Neuron (in vitro differentiated cells): ENCODE results near the gene ZNF620.

ENCODE experiments used
- H2AFZ ChIP-seq: one replicate; pipeline ENCODE4 v1.6.1; 2013; ENCODE audit warnings: low read depth, mild to moderate bottlenecking, inconsistent platforms, low read length, moderate library complexity
- H3K27me3 ChIP-seq: one replicate; pipeline ENCODE4 v1.6.1; 2013; ENCODE audit warnings: low read length; ENCODE audit not compliant: insufficient read depth
- H3K36me3 ChIP-seq: one replicate; pipeline ENCODE4 v1.6.1; 2013; ENCODE audit warnings: low read length; ENCODE audit not compliant: insufficient read depth
- H3K4me1 ChIP-seq: one replicate; pipeline ENCODE4 v1.6.1; 2013; ENCODE audit warnings: low read length; ENCODE audit not compliant: insufficient read depth
- H3K4me3 ChIP-seq: 2 replicates; pipeline ENCODE4 v1.5.1; 2013; ENCODE audit warnings: mild to moderate bottlenecking, low read length, moderate library complexity
- H3K9me3 ChIP-seq: one replicate; pipeline ENCODE4 v1.6.1; 2013; ENCODE audit warnings: low read length

ZNF620 gene

DNA sequence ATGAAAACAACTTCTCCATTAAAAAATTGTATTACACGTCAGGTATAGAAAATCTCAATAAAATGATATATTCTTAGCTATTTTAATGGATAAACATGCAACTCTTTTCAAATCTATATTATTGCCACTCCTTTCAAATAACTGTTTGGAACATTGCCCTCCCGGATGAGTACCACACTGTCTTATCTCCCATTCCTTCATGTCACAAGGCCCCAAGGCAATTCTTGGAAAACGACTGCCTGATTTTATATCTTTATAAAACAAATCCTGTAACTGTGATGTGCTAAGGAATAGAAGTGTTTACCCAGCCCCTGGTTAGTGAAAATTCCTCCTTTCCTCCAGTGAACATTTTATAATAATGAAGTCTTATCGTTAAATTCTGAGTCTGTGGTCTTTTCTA lies 35.1 kb upstream of the ZNF620 start:
- H3K36me3 ChIP-seq = peaks cover 3% of the 10 kb centered on the region
- no peak overlapping the region for H3K4me3 ChIP-seq
- H3K4me1 ChIP-seq = no peaks in the 10 kb centered on the region
- no peaks in the 10 kb centered on the region for H3K9me3 ChIP-seq
- no peaks in the 10 kb centered on the region for H3K27me3 ChIP-seq
- no peak overlapping the region for H2AFZ ChIP-seq

DNA sequence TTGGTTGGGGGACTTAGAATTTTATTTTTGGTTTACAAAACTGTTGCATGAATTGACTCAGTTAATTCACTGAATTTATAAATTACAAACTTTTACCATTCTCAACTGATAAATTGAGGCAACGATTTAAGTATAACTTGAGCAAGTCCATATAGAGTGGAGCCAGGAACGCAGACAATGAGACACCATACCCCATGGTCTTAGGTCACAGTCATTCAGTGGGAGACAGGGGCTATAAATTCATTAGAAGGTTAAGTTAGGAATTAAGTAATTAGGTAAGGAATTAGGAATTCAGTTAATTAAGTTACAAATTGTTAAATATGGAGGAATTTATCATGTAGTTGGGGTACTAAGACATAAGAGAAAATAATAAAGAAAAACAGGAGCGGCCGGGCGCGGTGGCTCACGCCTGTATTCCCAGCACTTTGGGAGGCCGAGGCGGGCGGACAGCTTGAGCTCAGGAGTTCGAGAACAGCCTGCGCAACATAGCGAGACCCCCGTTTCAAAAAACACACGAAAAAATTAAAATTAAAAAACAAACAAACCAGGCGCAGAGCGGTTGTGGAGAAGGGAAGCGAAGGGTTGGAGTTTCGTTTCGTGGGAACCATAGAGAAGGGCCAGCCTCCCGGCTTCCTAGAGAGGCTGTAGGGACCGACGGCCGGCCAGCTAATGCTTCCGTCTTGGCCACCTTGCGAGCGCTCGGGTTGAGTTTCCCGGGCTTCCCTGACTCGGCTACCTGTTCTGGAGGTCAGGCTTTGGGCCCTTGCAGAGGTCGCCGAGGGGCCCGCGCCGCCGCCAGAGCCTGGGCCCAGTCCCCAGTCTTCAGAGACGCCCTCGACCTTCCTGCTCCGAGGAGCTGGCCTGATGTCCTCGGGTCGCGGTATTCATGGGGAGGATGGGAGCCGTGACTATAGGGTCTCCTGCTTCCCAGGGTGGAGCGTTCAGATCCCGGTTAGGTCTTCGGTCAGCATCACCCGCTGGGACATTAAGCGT lies 29.1 kb upstream of the ZNF620 start, which contains the start of gene ZNF619:
Gene ZNF619 (plus strand): TSS at position 645 of the 993 bp plus-strand sequence. CDS start 858 bp downstream, outside the sequence.
- peak within 1 kb of the TSS; percentile 38 for H3K4me3 ChIP-seq
- H3K9me3 ChIP-seq = no peaks in the 10 kb centered on the region
- H3K36me3 ChIP-seq = no peaks in the 10 kb centered on the region
- no peaks in the 10 kb centered on the region for H3K4me1 ChIP-seq
- H3K27me3 ChIP-seq = peaks cover 2% of the 10 kb centered on the region
- no peak within 1 kb of the TSS for H2AFZ ChIP-seq

DNA sequence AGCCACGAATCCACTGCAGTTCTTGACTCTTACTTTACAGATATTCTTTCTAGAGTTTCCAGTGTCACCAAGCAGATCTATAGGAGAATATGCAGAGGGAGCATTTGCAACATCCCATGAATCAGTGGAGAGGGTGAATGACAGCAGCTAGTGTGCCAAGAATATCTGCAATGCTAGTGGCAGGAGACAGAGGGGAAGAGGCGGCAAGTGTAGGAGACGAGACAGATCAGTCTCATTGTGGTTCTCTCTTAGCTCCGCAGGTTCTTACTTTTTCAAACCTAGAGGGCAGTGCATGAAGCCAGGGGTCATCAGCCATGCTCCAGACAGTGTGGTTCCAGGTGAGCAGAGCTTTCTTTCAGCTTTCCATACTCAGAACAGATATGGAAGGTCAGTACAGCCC lies 28.2 kb upstream of the ZNF620 start:
- Histone ChIP-seq H3K4me3 (peak overlapping the region; percentile 38), H3K27me3 (peaks cover 2% of the 10 kb centered on the region), H3K4me1 (no peaks in the 10 kb centered on the region), H3K9me3 (no peaks in the 10 kb centered on the region), H2AFZ (no peak overlapping the region), H3K36me3 (no peaks in the 10 kb centered on the region)

DNA sequence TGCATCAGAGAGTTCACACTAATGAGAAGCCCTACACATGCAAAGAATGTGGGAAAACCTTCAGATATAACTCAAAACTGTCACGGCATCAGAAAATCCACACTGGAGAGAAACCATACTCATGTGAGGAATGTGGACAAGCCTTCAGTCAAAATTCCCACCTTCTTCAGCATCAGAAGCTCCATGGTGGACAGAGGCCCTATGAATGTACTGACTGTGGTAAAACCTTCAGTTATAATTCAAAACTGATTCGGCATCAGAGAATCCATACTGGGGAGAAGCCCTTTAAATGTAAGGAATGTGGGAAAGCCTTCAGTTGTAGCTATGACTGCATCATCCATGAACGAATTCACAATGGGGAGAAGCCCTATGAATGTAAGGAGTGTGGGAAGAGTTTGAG lies 18.7 kb upstream of the ZNF620 start:
- Histone ChIP-seq H3K9me3 (peaks cover 13% of the 10 kb centered on the region), H3K4me1 (no peaks in the 10 kb centered on the region), H3K36me3 (no peaks in the 10 kb centered on the region), H3K27me3 (no peaks in the 10 kb centered on the region), H2AFZ (no peak overlapping the region), H3K4me3 (no peak overlapping the region)

DNA sequence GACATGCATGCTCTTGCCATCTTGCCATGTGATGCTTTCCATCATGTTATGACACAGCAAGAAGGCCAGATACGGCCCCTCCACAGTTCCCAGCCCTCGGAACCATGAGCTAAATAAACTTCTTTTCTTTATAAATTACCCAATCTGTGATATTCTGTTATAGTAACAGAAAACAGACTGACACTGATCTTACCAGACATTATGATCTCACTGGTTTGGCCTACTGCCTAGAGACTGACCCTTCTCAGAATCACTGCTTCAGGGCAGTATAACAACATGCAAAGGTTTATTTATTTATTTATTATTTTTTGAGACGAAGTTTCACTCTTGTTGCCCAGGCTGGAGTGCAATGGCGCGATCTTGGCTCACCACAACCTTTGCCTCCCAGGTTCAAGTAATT lies 14.9 kb upstream of the ZNF620 start:
- no peaks in the 10 kb centered on the region for H3K36me3 ChIP-seq
- H3K27me3 ChIP-seq = no peaks in the 10 kb centered on the region
- no peak overlapping the region for H2AFZ ChIP-seq
- H3K4me1 ChIP-seq = peaks cover 3% of the 10 kb centered on the region
- H3K9me3 ChIP-seq = peaks cover 13% of the 10 kb centered on the region
- no peak overlapping the region for H3K4me3 ChIP-seq

DNA sequence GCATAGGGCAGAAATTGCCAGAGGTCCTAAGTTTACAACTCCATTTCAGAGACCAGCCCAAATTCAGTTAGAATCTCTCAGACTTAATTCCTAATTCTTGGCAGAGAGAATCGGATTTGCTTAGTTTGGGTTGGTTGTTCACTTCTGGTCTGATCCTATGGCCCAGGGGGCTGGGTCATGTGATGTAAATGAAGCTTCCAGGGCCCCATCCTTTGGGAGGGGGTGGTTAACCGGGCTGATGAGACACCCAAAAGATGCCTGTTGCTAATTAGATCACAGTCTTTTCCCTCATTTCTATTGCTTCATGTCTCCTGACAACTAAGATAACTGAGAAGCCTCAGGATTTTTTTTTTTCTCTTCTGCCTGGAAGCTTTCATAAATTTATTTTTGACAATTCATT lies 11.1 kb upstream of the ZNF620 start:
- Histone ChIP-seq H3K4me3 (no peak overlapping the region), H3K27me3 (no peaks in the 10 kb centered on the region), H3K36me3 (no peaks in the 10 kb centered on the region), H3K4me1 (peaks cover 3% of the 10 kb centered on the region), H2AFZ (no peak overlapping the region), H3K9me3 (no peaks in the 10 kb centered on the region)

DNA sequence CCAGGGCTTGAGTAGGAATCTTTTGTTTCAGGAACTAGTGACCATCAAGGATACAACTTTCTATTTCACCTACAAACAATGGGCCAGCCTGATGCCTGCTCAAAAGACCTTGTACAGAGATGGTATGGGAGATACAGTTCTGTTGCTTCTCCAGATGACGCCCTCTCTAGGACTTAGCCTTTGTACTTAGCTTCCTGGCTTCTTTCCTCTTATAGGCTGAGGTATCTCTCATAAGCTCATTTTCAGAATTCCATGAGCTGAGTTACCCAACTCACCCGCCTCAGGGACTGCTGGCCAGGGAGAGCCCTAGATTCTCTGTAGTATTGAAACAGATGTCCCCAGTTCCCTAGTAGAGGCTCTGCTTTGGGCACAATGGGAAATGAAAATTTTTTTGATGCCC lies 8.6 kb upstream of the ZNF620 start:
- no peaks in the 10 kb centered on the region for H3K9me3 ChIP-seq
- no peaks in the 10 kb centered on the region for H3K27me3 ChIP-seq
- no peak overlapping the region for H3K4me3 ChIP-seq
- H3K4me1 ChIP-seq = peaks cover 3% of the 10 kb centered on the region
- H2AFZ ChIP-seq = no peak overlapping the region
- no peaks in the 10 kb centered on the region for H3K36me3 ChIP-seq

DNA sequence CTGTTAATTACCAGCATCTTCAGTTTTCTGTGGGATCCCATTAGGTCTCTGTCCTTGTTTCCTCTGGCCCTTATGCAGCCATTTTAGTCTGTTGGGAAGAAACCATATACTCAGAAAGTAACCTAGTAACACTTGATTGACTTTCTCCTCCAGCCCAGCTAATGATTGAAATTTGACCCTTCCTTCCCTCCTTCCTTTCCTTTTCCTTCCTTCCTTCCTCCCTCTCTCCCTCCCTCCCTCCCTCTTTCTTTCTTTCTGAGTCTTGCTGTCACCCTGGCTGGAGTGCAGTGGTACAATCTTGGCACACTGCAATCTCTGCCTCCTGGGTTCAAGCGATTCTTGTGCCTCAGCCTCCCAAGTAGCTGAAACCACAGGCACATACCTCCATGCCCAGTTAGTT lies 5.9 kb upstream of the ZNF620 start:
- no peaks in the 10 kb centered on the region for H3K36me3 ChIP-seq
- no peaks in the 10 kb centered on the region for H3K27me3 ChIP-seq
- no peak overlapping the region for H3K4me3 ChIP-seq
- no peak overlapping the region for H2AFZ ChIP-seq
- H3K4me1 ChIP-seq = no peaks in the 10 kb centered on the region
- no peaks in the 10 kb centered on the region for H3K9me3 ChIP-seq

DNA sequence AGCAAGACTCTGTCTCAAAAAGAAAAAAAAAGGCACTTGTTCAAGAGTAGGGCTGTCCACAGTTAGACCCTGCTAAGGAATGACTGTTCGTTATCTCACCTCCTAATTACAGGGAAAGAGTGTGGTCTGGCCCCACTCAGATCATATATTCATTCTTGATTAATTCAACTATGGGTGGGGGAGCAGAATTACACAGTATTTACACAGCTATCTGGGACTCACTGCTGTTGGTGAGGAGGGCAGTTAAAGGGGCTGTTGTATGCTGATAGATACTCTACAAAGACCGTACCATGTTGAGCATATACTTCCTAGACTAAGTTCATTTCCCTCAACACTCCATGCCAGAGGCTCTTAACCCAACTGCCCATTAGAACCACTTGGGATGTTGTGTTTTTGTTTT lies 3.8 kb upstream of the ZNF620 start:
- no peak overlapping the region for H2AFZ ChIP-seq
- no peaks in the 10 kb centered on the region for H3K36me3 ChIP-seq
- H3K27me3 ChIP-seq = no peaks in the 10 kb centered on the region
- H3K4me1 ChIP-seq = peaks cover 4% of the 10 kb centered on the region
- H3K4me3 ChIP-seq = no peak overlapping the region
- H3K9me3 ChIP-seq = no peaks in the 10 kb centered on the region

DNA sequence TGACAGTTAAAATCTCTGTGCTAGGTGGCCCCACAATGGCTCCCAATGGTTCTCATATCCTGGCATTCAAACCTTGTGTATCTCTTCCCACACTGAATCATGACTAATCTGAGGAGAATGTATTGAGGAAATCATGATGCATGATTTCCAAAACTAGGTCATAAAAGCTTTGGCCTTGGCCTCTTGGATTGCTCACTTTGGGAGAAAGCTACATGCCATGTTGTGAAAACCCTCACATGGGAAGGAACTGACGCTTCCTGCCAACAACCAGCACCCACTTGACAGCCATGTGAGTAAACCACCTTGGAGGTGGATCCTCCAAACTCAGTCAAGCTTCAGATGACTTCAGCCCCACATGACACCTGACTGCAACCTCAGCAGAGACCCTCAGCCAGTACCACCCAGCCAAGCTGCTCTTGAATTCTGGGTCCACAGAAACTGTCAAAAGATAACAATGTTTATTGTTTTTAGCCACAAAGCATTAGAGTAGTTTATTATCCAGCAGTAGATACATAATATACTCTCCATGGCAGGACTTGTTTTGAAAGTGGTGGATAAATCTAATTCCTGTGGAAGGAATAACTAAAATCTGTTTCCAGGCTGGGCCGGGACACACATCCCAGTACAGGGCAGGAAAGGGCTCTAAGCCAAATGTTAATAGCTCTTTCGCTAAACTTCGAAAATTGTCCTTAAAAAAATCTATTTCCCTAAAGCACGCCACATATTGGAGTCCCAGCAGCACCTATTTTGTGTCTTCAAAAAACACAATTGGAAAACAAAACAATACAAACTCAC lies 1.0 kb upstream of the ZNF620 start:
- peaks cover 4% of the 10 kb centered on the region for H3K4me1 ChIP-seq
- H3K27me3 ChIP-seq = no peaks in the 10 kb centered on the region
- H3K36me3 ChIP-seq = peaks cover 14% of the 10 kb centered on the region
- H3K4me3 ChIP-seq = peak overlapping the region; percentile 65
- no peaks in the 10 kb centered on the region for H3K9me3 ChIP-seq
- H2AFZ ChIP-seq = peak overlapping the region; percentile 72

DNA sequence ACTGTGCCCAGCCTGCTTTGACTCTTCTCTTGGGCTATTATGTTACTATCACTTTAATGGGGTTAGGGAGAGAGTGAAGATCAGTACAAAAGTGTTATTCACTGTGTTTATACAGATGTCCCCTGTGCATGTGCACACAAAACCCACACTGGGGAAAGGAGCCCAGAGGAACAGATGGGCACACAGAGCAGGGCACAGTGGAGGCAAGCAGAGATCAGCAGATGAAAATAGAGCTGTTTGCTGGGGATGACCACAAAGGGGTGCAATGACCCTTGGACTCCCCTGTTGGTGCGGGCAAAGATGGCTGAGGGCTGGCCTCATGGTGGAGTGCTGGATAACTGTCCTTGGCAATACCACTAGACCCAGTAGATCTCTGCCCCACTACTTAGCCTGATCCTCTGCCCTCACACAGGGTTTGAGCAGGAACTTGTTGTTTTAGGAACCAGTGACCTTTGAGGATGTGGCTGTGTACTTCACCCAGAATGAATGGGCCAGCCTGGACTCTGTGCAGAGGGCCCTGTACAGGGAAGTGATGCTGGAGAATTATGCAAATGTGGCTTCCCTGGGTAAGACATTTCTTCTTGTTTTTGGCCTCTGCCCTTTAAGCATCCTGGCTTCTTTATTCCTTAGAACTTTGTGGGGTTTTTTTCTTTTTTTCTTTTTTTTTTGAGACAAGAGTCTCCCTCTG lies 5.3 kb downstream of the ZNF620 start:
- Histone ChIP-seq H2AFZ (no peak overlapping the region), H3K9me3 (no peaks in the 10 kb centered on the region), H3K36me3 (peaks cover 54% of the 10 kb centered on the region), H3K4me3 (no peak overlapping the region), H3K27me3 (no peaks in the 10 kb centered on the region), H3K4me1 (peaks cover 4% of the 10 kb centered on the region)

DNA sequence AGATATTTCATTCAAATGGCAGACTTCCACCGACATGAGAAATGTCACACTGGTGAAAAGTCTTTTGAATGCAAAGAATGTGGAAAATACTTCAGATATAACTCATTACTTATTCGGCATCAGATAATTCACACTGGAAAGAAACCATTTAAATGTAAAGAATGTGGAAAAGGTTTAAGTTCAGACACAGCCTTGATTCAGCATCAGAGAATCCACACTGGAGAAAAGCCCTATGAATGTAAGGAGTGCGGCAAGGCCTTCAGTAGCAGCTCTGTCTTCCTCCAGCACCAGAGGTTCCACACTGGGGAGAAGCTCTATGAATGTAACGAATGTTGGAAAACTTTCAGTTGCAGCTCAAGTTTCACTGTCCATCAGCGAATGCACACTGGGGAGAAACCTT lies 10.4 kb downstream of the ZNF620 start:
- Histone ChIP-seq H2AFZ (no peak overlapping the region), H3K36me3 (peaks cover 44% of the 10 kb centered on the region), H3K9me3 (peaks cover 2% of the 10 kb centered on the region)

DNA sequence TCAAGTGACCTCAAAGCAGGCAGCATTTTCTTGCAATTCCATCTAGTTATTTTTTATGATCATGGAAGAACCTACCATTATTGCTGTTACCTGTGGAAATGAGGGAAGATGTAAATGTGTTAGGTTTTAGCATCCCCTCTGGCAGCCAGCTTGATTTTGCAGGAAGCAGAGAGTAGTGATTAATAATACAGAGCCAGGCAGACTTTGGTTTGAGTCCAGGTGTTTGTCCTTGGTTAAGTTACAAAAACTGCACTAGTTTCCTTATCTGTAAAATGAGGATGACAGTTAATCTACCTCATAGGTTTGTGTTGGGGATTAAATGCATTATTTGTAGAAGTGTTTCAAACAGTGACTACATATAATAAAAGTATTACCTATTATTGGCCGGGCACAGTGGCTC lies 12.2 kb downstream of the ZNF620 start:
- no peak overlapping the region for H3K4me3 ChIP-seq
- no peaks in the 10 kb centered on the region for H3K4me1 ChIP-seq
- peaks cover 29% of the 10 kb centered on the region for H3K36me3 ChIP-seq
- no peaks in the 10 kb centered on the region for H3K27me3 ChIP-seq
- H2AFZ ChIP-seq = no peak overlapping the region
- H3K9me3 ChIP-seq = peaks cover 2% of the 10 kb centered on the region

More for the DNA sequence above, 10.4 kb downstream of the ZNF620 start:
- Histone ChIP-seq H3K27me3 (no peaks in the 10 kb centered on the region), H3K4me1 (no peaks in the 10 kb centered on the region), H3K4me3 (no peak overlapping the region)
